NCI-H510A (cell line): ENCODE results near the gene ESAM.
A peak's percentile ranks its signal among the peaks of the same experiment; 100 is the strongest.

ENCODE experiments used
- DNase-seq: peaks from one replicate; lab custom pipeline; 2025; lab: John Stamatoyannopoulos, UW

The ESAM gene

GRCh38 chr11:124762105-124762623 lies at the start of gene ESAM:
TSS of gene ESAM (minus strand) at chr11:124762290. CDS start at chr11:124762154, 136 bp downstream.
- peak; percentile 9 for DNase-seq

- DNase-seq, result no peak
Observed at GRCh38 chr11:124811399-124812125, 49.5 kb upstream of the ESAM start.

GRCh38 chr11:124807660-124808270 lies 45.7 kb upstream of the ESAM start:
- no peak for DNase-seq

- no peak for DNase-seq
Observed at GRCh38 chr11:124807201-124807600, 45.1 kb upstream of the ESAM start.

GRCh38 chr11:124804884-124805283 lies 42.8 kb upstream of the ESAM start:
- no peak for DNase-seq

- DNase-seq, result no peak
Observed at GRCh38 chr11:124801636-124802312, 39.7 kb upstream of the ESAM start.

- no peak for DNase-seq
Observed at GRCh38 chr11:124801014-124801413, 38.9 kb upstream of the ESAM start.

- DNase-seq, result peak; percentile 46
Observed at GRCh38 chr11:124800226-124800929, 38.3 kb upstream of the ESAM start, which contains the start of gene MSANTD2. TSS of gene MSANTD2 (minus strand) at chr11:124800406. CDS start at chr11:124800380, 26 bp downstream.

- no peak for DNase-seq
Observed at GRCh38 chr11:124799348-124800225, 37.5 kb upstream of the ESAM start.

GRCh38 chr11:124798991-124799347 lies 36.9 kb upstream of the ESAM start:
- no peak for DNase-seq

- no peak for DNase-seq
Observed at GRCh38 chr11:124796312-124796711, 34.2 kb upstream of the ESAM start.

- DNase-seq, result no peak
Observed at GRCh38 chr11:124793466-124794278, 31.6 kb upstream of the ESAM start.

GRCh38 chr11:124791626-124792341 lies 29.7 kb upstream of the ESAM start:
- DNase-seq, result no peak

GRCh38 chr11:124788521-124788920 lies 26.4 kb upstream of the ESAM start:
- no peak for DNase-seq

- no peak for DNase-seq
Observed at GRCh38 chr11:124784051-124784450, 22.0 kb upstream of the ESAM start.

- no peak for DNase-seq
Observed at GRCh38 chr11:124783002-124783401, 20.9 kb upstream of the ESAM start.

- no peak for DNase-seq
Observed at GRCh38 chr11:124779568-124779967, 17.5 kb upstream of the ESAM start.

- DNase-seq, result no peak
Observed at GRCh38 chr11:124778281-124778680, 16.2 kb upstream of the ESAM start.

GRCh38 chr11:124776865-124777645 lies 15.0 kb upstream of the ESAM start:
- DNase-seq, result no peak
